Measurements from ENCODE around the gene FGR. TPM values are rescaled to one million over a fixed set of nuclear protein-coding genes. Genes with fewer than 3 reads are reported as not detected.

Gene FGR
- total RNA-seq, 1 donor from 2014 or later: 3.5 TPM

- Histone ChIP-seq H3K36me3 (no peaks in the 10 kb centered on the region), H3K4me3 (peak overlapping the region; percentile 66), H3K27me3 (ENCODE audit: low read depth) (no peaks in the 10 kb centered on the region), H3K4me1 (peaks cover 97% of the 10 kb centered on the region), H3K9me3 (replicated peaks) (no peaks in the 10 kb centered on the region), H3K27ac (replicated peaks) (peak overlapping the region; percentile 97)
- intact Hi-C loops (cut with micrococcal nuclease): no loop called here
- DNase-seq: peak; percentile 21
- TF ChIP-seq, protein P1, sequence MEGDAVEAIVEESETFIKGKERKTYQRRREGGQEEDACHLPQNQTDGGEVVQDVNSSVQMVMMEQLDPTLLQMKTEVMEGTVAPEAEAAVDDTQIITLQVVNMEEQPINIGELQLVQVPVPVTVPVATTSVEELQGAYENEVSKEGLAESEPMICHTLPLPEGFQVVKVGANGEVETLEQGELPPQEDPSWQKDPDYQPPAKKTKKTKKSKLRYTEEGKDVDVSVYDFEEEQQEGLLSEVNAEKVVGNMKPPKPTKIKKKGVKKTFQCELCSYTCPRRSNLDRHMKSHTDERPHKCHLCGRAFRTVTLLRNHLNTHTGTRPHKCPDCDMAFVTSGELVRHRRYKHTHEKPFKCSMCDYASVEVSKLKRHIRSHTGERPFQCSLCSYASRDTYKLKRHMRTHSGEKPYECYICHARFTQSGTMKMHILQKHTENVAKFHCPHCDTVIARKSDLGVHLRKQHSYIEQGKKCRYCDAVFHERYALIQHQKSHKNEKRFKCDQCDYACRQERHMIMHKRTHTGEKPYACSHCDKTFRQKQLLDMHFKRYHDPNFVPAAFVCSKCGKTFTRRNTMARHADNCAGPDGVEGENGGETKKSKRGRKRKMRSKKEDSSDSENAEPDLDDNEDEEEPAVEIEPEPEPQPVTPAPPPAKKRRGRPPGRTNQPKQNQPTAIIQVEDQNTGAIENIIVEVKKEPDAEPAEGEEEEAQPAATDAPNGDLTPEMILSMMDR (IDR thresholded peaks at IDR 0.05; ENCODE audit: borderline replicate concordance): no peak
These were observed 58.2 kb downstream of the FGR start for GRCh38 chr1:27576806-27577227.

DNA sequence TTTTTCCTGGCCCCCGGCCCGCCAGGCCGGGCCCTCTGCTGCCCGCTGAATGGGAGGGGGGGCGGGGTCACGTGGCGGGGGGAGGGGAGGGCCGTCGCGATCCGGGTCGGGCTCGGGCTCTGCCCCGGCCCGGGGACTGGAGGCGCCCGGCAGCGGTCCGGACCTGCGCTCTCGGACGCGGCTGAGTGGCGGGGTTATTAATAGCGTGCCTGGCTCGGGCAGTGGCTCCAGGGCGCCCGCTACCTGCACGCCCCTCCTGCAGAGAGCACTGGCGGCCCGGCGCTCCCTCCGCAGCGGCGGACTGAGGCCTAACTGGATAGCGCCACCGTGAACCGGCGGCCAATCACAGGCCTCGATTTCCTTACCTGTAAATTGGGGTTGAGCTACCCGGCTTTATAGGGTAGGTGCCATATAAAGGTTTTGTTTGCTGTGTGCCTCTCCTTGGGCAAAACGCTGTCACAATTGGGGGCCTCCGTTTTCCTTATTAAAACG, 59.1 kb downstream of the FGR start:
- peaks cover 97% of the 10 kb centered on the region for H3K4me1 ChIP-seq
- TF ChIP-seq, protein P1 (IDR thresholded peaks at IDR 0.05; ENCODE audit: borderline replicate concordance): peak; percentile 27

GRCh38 chr1:27574871-27575831, 59.8 kb downstream of the FGR start:
- H3K36me3 ChIP-seq: no peaks in the 10 kb centered on the region
- intact Hi-C loops (cut with micrococcal nuclease): no loop called here
- H3K27ac ChIP-seq (replicated peaks): peak overlapping the region; percentile 97
- peak; percentile 85 for DNase-seq
- no peaks in the 10 kb centered on the region for H3K27me3 ChIP-seq (ENCODE audit: low read depth)
- TF ChIP-seq, protein P1 (IDR thresholded peaks at IDR 0.05; ENCODE audit: borderline replicate concordance): peak; percentile 45
- no peaks in the 10 kb centered on the region for H3K9me3 ChIP-seq (replicated peaks)
- H3K4me1 ChIP-seq: peaks cover 97% of the 10 kb centered on the region
- peak overlapping the region; percentile 66 for H3K4me3 ChIP-seq

More for the DNA sequence above, 59.1 kb downstream of the FGR start:
- Histone ChIP-seq H3K27ac (replicated peaks) (peak overlapping the region; percentile 97), H3K4me3 (peak overlapping the region; percentile 66), H3K9me3 (replicated peaks) (no peaks in the 10 kb centered on the region), H3K36me3 (no peaks in the 10 kb centered on the region), H3K27me3 (ENCODE audit: low read depth) (no peaks in the 10 kb centered on the region)
- intact Hi-C loops (cut with micrococcal nuclease): no loop called here
- DNase-seq: peak; percentile 85

GRCh38 chr1:27574001-27574781, 60.8 kb downstream of the FGR start:
- peak; percentile 48 for DNase-seq
- H3K4me1 ChIP-seq: peaks cover 97% of the 10 kb centered on the region
- no peaks in the 10 kb centered on the region for H3K27me3 ChIP-seq (ENCODE audit: low read depth)
- TF ChIP-seq, protein P1 (IDR thresholded peaks at IDR 0.05; ENCODE audit: borderline replicate concordance): no peak
- H3K36me3 ChIP-seq: no peaks in the 10 kb centered on the region
- intact Hi-C loops (cut with micrococcal nuclease): no loop called here
- no peaks in the 10 kb centered on the region for H3K9me3 ChIP-seq (replicated peaks)
- H3K27ac ChIP-seq (replicated peaks): peak overlapping the region; percentile 97
- peak overlapping the region; percentile 66 for H3K4me3 ChIP-seq

DNA sequence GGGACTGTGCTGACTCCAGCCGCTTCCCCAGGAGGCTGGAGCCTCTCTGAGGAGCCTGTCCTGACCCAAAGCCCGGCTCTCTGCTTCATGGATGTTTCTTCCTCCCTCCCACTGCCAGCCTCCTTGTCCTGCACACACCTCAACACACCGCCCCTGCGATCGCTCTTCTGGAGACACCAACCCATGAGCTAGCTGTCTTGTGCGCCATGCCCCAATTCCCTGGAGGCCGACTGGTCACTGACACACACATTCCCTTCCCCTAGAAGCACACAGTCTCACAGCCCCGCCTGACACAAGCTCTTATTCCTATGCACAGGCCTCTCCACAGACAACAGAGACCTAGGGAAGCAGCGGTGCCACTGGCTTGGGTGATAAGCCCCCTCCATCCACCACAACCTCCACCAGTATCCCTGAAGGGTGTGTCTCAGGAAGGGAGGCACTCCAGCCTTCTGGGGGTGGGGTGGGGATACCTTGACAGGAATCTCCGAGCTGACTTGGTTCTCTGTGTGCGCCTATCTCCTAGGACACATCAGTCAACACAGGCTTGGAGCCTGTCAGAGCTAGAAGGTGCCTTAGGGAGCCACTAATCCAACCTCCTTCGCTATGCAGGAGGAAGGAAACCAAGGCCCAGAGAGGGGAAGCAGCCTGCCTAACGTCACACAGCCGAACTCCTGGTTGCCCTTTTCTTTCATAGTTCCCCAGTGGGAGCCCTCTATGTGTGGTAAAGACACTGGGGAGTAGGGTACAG, 62.1 kb downstream of the FGR start:
- TF ChIP-seq, protein P1 (IDR thresholded peaks at IDR 0.05; ENCODE audit: borderline replicate concordance): no peak
- Histone ChIP-seq H3K4me3 (peak overlapping the region; percentile 33), H3K4me1 (peaks cover 97% of the 10 kb centered on the region), H3K9me3 (replicated peaks) (no peaks in the 10 kb centered on the region), H3K27me3 (ENCODE audit: low read depth) (no peaks in the 10 kb centered on the region), H3K27ac (replicated peaks) (peak overlapping the region; percentile 97), H3K36me3 (no peaks in the 10 kb centered on the region)
- intact Hi-C loops (cut with micrococcal nuclease): no loop called here
- DNase-seq: peak; percentile 36
